Gastrocnemius medialis (tissue), 4 donors: ENCODE measurements around the gene STPG3. TPM values are rescaled to one million over a fixed set of nuclear protein-coding genes. Genes with fewer than 3 reads are reported as not detected.

Experiments
- ATAC-seq, 2 donors: fragments of 150-250 bp; one replicate each; pipeline ENCODE4 v1.9.1; 2016
- DNase-seq, 2 donors: peaks; one replicate each; pipeline ENCODE4 v3.0.0-alpha.2; 2019
- H3K27ac ChIP-seq, 4 donors: fragments of 200-600 bp; sonication (generic); 1 replicate in 1 of 4; 2 replicates in 3 of 4; pipeline ENCODE4 v1.5.1; 2016 to 2018; ENCODE audit warnings: mild to moderate bottlenecking in 2 of 4, moderate library complexity in 1 of 4
- H3K27me3 ChIP-seq, 3 donors: fragments of 200-600 bp; sonication (generic) in 2 of 3; 1 replicate in 1 of 3; 2 replicates in 2 of 3; pipeline versions ENCODE4 v1.5.1 to v1.6.0; 2016 to 2019; ENCODE audit warnings: mild to moderate bottlenecking in 1 of 3, moderate library complexity in 1 of 3
- H3K36me3 ChIP-seq, 2 donors: fragments of 200-600 bp; sonication (generic) in 1 of 2; one replicate each; pipeline ENCODE4 v1.5.1; 2017 to 2018
- H3K4me1 ChIP-seq, 2 donors: fragments of 200-600 bp; sonication (generic) in 1 of 2; one replicate each; pipeline ENCODE4 v1.5.1; 2016 to 2017; ENCODE audit warnings: mild to moderate bottlenecking in 2 of 2
- H3K4me3 ChIP-seq, 4 donors: fragments of 200-600 bp; sonication (generic) in 3 of 4; 1 replicate in 1 of 4; 2 replicates in 3 of 4; pipeline ENCODE4 v1.5.1; 2016 to 2019; ENCODE audit warnings: mild to moderate bottlenecking in 2 of 4
- H3K9me3 ChIP-seq, 3 donors: fragments of 200-600 bp; sonication (generic) in 2 of 3; 1 replicate in 1 of 3; 2 replicates in 2 of 3; pipeline ENCODE4 v1.5.1; 2016 to 2019
- CTCF ChIP-seq, 5 experiments: fragments of 450-650 bp in 3 of 5; fragments of 200-600 bp in 2 of 5; sonication (generic) in 2 of 5; IDR thresholded peaks in 4 of 5; conservative IDR thresholded peaks in 1 of 5; 1 replicate in 4 of 5; 2 replicates in 1 of 5; pipeline ENCODE4 v1.5.1; 2016 to 2019; ENCODE audit warnings: antibody characterized with exemption in 5 of 5, mild to moderate bottlenecking in 3 of 5, moderate library complexity in 3 of 5
- POLR2A ChIP-seq, 2 donors: fragments of 450-650 bp; IDR thresholded peaks; one replicate each; pipeline ENCODE4 v1.6.1; 2017; ENCODE audit warnings: antibody characterized with exemption in 2 of 2, mild to moderate bottlenecking in 2 of 2, moderate library complexity in 2 of 2
- in situ Hi-C, 4 donors: fragments of 200-750 bp; cut with MboI; loops; one replicate each; pipeline versions ENCODE4 v1.15.0 to v1.8.0; 2017; ENCODE audit warnings: low sequenced_read_pairs in 4 of 4
- intact Hi-C: fragments of 100-400 bp; cut with DNase I; formaldehyde crosslinking; loops from one replicate; pipeline ENCODE4 v1.15.1; 2023; ENCODE audit warnings: low total_unique reads
- total RNA-seq, 4 donors: library from RNA; depleted of rRNA; stranded (reverse); fragments of >200 nt; gene quantifications; one replicate each; pipeline versions ENCODE4 v1.1.0 to v1.2.3, GENCODE V29; 2016

The STPG3 gene
- total RNA-seq, 4 donors from 2014 or later, result not detected

DNA sequence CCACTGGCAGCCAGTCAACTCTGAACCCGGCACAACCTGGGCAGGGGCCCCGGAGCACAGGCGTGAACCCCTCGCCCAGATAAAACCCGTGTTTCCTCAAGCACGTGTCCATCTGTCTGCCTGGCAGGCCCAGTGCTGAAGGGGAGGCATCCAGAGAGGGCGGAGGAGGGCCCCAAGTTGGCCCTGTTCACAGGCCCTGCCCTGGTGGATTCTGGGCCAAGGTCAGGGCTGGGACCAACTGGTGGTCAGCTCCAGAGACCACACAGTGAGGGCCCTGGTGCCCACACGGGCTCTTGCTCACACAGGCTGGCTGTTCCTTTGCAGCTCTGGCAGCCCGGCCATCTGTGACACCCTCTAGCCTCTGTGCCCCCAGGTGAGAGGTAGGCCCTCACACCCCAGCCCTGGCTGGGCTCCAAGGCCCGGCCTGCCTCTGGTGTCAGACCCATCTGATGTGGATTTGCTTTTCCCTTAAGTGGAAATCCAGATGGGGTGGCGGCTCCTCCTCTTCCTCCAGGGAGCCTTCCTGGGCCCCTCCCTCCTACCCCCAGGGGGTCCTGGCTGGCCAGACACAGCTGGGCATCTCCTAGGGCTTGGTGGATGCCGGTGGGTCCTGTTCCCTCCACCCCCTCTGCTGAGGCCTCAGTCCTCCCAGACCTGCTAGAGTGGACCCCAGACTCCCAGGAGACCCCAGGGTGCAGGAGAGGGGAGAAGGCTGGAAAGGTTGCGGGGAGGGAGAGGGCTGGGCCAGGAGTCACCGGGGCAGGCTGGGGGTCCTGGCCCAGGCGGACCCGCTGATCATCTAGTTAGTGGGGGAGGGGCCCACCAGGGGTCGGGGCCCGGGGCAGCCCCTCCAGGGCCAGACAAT, 525 bp upstream of the STPG3 start:
- in situ Hi-C loops, result no loop called here
- DNase-seq (no peak), ATAC-seq (no peak)
- Histone ChIP-seq H3K36me3 (no peaks in the 10 kb centered on the region), H3K27ac (no peak overlapping the region), H3K4me1 (peaks cover 24 to 27% of the 10 kb centered on the region in 2 donors), H3K4me3 (no peak overlapping the region), H3K27me3 (no peaks in the 10 kb centered on the region), H3K9me3 (no peaks in the 10 kb centered on the region)
- no peak for TF ChIP-seq CTCF (IDR thresholded peaks at IDR 0.05 in 4 of 5, conservative IDR thresholded peaks at IDR 0.05 in 1 of 5)
- intact Hi-C loops, result no loop called here

GRCh38 chr9:137251490-137252268, 593 bp downstream of the STPG3 start:
- Histone ChIP-seq H3K9me3 (no peaks in the 10 kb centered on the region), H3K4me3 (no peak overlapping the region), H3K4me1 (peaks cover 35 to 38% of the 10 kb centered on the region in 2 donors), H3K27me3 (no peaks in the 10 kb centered on the region), H3K27ac (no peak overlapping the region), H3K36me3 (peaks cover 0 to 5% of the 10 kb centered on the region in 2 donors)
- in situ Hi-C loops (no loop called here), intact Hi-C loops (no loop called here)
- ATAC-seq (no peak), DNase-seq (no peak)
- TF ChIP-seq POLR2A (IDR thresholded peaks at IDR 0.05) (no peak), CTCF (IDR thresholded peaks at IDR 0.05 in 4 of 5, conservative IDR thresholded peaks at IDR 0.05 in 1 of 5) (no peak)

DNA sequence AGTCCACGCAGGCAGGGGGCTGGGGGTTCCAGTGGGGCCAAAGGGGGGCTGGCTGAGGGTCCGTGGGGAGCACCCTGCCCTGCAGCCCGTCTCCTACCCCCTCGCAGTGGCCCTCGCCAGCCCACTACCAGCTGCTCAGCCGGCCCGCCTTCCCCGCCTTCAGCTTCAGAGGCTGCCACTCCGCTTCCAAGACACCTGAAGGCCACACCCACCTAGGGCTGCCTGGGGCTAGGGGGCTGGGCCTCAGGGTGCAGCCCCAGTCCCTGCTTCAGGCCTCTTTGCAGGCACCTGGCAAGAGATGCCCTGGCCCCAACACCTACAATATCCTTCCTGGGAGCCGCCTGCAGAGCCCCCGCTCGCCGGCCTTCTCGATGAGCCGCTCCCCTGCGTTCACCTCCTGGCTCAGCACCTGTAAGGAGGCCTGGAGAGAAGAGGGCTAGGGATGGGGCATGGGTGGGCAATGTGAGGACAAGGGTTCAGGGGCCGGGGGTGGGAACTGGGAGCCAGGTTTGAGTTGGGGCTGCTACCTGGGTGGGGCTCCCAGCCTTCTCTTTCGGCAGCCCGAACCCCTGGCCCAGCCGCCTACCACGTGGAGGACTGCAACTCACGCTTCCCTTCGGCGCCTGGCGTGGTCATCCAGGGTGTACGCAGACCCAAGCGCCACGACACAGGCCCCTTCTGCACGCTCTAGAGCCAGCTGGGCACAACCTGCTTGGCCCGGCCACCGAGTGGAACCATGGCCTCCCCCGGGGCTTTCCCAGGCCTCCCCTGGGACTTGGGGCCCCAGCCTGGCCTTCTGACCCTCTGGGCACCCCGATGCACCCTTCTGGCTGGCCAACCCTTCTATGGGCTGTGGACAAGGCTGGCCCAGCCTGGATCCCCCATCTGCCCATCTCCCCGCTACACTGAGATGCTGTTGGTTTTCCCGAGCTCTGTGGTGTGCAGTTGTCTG, 1.7 kb downstream of the STPG3 start:
- H3K4me1 ChIP-seq, result peaks cover 24 to 32% of the 10 kb centered on the region in 2 donors
- no peak for DNase-seq
- in situ Hi-C loops, result no loop called here

More for the DNA sequence above, 1.7 kb downstream of the STPG3 start:
- no peaks in the 10 kb centered on the region for H3K27me3 ChIP-seq
- ATAC-seq, result no peak
- H3K9me3 ChIP-seq, result no peaks in the 10 kb centered on the region
- peaks cover 0 to 11% of the 10 kb centered on the region in 2 donors for H3K36me3 ChIP-seq
- TF ChIP-seq POLR2A (IDR thresholded peaks at IDR 0.05) (no peak), CTCF (IDR thresholded peaks at IDR 0.05 in 4 of 5, conservative IDR thresholded peaks at IDR 0.05 in 1 of 5) (no peak)
- intact Hi-C loops, result no loop called here
- no peak overlapping the region for H3K27ac ChIP-seq
- H3K4me3 ChIP-seq, result no peak overlapping the region
